Astrocyte of the spinal cord (primary cell): ENCODE results near the gene NRF1.

ENCODE experiments used
- DNase-seq: peaks from one replicate; pipeline ENCODE4 v3.0.0; 2011; ENCODE audit warnings: low read depth, low spot score
- H3K4me3 ChIP-seq: 2 replicates; pipeline ENCODE4 v1.5.1; 2011; ENCODE audit warnings: low read depth, mild to moderate bottlenecking, low read length, moderate library complexity
- in situ Hi-C: cut with HindIII; loops from 2 replicates; pipeline ENCODE4 v1.10.0; 2017; ENCODE audit warnings: low sequenced_read_pairs
- TF ChIP-seq, protein P1 (sequence below): IDR thresholded peaks from 2 replicates; pipeline ENCODE4 v1.5.1; 2012; ENCODE audit warnings: low read depth, mild to moderate bottlenecking, low read length, inconsistent platforms

The NRF1 gene

DNA sequence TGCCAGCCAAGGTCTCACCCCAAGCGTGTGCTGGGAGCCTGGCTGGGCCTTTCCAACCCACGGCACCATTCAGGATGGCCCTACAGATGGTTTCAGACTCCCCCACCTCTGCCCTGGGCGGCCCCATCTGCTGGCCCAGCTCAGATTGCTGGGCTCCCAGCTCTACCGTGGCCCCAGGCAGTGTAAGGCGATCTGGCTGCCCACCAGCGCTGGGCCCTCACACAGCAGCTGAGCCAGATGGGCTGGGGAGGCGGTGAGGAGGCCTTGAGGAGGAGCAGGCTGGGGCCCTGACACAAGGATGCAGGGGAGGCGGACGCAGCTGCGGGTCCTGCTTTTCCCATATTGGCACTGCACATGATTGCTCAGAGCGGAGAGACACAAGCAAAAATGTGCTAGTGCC lies 162.8 kb downstream of the NRF1 start:
- TF ChIP-seq, protein P1, sequence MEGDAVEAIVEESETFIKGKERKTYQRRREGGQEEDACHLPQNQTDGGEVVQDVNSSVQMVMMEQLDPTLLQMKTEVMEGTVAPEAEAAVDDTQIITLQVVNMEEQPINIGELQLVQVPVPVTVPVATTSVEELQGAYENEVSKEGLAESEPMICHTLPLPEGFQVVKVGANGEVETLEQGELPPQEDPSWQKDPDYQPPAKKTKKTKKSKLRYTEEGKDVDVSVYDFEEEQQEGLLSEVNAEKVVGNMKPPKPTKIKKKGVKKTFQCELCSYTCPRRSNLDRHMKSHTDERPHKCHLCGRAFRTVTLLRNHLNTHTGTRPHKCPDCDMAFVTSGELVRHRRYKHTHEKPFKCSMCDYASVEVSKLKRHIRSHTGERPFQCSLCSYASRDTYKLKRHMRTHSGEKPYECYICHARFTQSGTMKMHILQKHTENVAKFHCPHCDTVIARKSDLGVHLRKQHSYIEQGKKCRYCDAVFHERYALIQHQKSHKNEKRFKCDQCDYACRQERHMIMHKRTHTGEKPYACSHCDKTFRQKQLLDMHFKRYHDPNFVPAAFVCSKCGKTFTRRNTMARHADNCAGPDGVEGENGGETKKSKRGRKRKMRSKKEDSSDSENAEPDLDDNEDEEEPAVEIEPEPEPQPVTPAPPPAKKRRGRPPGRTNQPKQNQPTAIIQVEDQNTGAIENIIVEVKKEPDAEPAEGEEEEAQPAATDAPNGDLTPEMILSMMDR, result no peak
- in situ Hi-C loops, result no loop called here
- no peak for DNase-seq
- H3K4me3 ChIP-seq, result no peak overlapping the region

DNA sequence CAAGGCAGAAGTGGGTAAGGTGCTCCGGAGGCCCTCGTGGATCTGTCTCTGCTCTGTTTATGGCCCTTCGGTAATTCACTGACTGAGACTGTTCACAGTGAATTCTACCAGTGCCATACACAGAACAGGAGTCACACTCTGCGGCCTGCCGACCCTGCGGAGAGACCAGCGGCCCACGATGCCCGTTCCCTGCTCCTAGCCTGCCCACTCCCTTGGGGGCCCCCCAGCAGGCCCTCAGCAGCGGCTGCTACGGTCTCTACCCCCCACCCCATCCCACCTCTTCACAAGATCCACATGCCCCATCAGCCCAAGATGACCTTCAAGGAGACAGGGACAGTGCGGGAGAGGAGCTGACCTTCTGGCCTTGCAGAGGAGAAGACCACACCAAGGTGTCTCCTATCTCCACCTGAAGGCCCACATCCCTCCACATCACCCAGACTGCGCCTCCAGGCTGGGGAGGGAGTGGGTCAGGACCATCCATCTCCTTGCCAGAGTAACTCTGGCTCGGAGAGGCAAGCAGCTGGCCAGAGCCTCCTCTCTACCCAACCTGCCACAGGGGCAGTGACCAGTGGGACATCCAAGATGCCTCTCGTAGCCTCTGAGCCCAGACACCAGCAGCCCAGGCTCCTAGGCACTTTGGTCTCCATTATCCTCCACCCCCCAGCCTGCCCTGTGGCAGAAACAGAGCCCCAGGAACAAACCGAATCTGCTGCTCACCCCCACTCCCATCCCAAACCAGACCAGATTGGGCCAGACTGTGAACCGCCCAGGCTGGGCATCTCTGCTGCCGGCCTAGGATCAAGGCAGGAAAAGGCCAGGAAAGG lies 163.6 kb downstream of the NRF1 start:
- in situ Hi-C loops, result no loop called here
- H3K4me3 ChIP-seq, result no peak overlapping the region
- TF ChIP-seq, protein P1, result no peak
- no peak for DNase-seq

DNA sequence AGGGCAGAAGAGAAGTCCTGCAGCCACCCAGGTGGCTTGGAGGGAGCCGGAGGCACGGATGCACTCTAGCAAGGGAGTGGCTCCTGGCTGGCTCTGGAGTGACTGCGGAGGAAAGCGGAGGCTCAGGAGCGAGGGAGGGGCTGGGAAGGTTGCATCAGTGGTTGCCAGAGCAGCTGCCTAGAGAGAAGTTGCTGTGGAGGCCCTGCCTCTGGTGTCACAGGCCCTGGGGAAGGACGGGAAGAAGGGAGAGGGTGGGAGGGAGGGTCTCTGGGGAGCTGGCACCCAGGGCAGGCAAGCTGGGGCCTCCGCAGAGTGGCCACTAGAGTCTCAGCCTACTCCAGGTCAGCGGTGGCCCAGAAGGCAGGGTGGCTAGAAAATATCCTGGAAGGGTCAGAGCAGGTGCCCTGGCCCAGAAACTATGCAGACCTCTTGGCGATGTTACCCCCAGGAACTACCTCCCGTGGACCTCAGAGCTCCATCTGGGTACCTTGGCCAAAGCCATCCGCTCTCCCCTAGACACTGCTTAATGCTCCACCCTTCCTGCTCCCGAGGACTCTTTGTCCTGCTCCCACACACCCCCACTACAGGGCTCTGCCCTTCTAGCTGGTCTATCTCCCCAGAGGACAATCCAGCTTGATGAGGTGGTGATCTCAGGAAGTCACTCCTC lies 164.3 kb downstream of the NRF1 start:
- no peak overlapping the region for H3K4me3 ChIP-seq
- TF ChIP-seq, protein P1, result no peak
- in situ Hi-C loops, result no loop called here
- DNase-seq, result no peak

- in situ Hi-C loops, result no loop called here
- no peak for DNase-seq
- TF ChIP-seq, protein P1, result no peak
- no peak overlapping the region for H3K4me3 ChIP-seq
These were observed 164.8 kb downstream of the NRF1 start for GRCh38 chr7:129776362-129776722.

GRCh38 chr7:129777195-129777844 lies 165.8 kb downstream of the NRF1 start:
- in situ Hi-C loops, result no loop called here

DNA sequence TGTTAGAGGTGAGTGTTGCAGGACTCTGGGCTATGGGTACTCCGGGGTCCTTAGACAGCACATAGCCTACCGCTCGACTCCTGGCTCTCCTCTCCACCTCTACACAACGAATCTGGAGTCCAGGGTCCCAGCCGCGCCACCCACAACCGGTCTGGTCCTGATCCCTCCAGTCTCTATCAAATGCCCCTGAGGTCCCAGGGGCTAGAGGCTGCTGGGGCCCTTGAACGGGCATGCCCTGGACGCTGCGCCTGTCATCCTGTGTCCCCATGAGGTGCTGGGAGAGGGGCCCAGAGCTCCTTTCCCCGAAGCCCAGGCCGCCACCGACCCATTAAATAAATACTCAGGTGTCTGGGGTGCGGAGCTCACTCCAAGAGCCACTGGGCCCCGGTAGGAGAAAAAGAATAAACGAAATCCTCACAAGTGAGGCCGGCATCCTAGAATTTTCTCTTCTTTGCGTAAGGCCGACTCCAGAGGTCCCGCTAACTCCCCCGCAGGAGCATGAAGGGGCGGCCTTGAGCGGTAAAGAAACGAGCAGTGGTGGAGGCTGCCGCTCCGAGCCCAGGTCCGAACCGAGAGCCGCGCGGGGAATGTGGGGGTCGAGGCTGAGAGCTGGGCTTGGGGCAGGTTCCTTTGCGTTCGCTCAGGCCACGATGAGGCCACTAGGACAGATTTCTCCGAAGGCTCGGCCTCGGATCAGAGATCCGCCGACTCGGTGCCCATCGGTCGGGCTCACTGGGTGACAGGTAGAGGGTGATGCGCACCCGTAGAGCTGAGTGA lies 166.7 kb downstream of the NRF1 start:
- no peak overlapping the region for H3K4me3 ChIP-seq
- no peak for DNase-seq
- in situ Hi-C loops, result no loop called here
- TF ChIP-seq, protein P1, result no peak

More at GRCh38 chr7:129777195-129777844, 165.8 kb downstream of the NRF1 start:
- H3K4me3 ChIP-seq, result no peak overlapping the region
- no peak for DNase-seq
- TF ChIP-seq, protein P1, result no peak
